HG03575 (cell line): Measurements from ENCODE around the gene KCNK16.

Experiments
- ATAC-seq: cut with Tn5 transposase; IDR thresholded peaks from one replicate; pipeline ENCODE4 v1.9.1; 2021; ENCODE audit not compliant: unreplicated experiment, insufficient number of reproducible peaks, low FRiP score; ENCODE audit errors: extremely low read depth

KCNK16 gene

GRCh38 chr6:39322306-39322850 lies at the start of gene KCNK16:
Gene KCNK16 (minus strand): TSS chr6:39322702. CDS start chr6:39322540, 162 bp downstream.
- no peak for ATAC-seq

- ATAC-seq = no peak
Observed at GRCh38 chr6:39370390-39370789, 47.9 kb upstream of the KCNK16 start.

GRCh38 chr6:39369987-39370386 lies 47.5 kb upstream of the KCNK16 start:
- no peak for ATAC-seq

- no peak for ATAC-seq
Observed at GRCh38 chr6:39367700-39368099, 45.2 kb upstream of the KCNK16 start.

GRCh38 chr6:39366931-39367618 lies 44.6 kb upstream of the KCNK16 start:
- ATAC-seq = no peak

GRCh38 chr6:39365281-39366074 lies 43.0 kb upstream of the KCNK16 start:
- no peak for ATAC-seq

- no peak for ATAC-seq
Observed at GRCh38 chr6:39363280-39363679, 40.8 kb upstream of the KCNK16 start.

GRCh38 chr6:39362487-39362865 lies 40.0 kb upstream of the KCNK16 start:
- ATAC-seq = no peak

- no peak for ATAC-seq
Observed at GRCh38 chr6:39361657-39362486, 39.4 kb upstream of the KCNK16 start.

GRCh38 chr6:39360378-39360777 lies 37.9 kb upstream of the KCNK16 start:
- no peak for ATAC-seq

GRCh38 chr6:39357998-39358686 lies 35.6 kb upstream of the KCNK16 start:
- ATAC-seq = no peak

- ATAC-seq = no peak
Observed at GRCh38 chr6:39353698-39354315, 31.3 kb upstream of the KCNK16 start.

GRCh38 chr6:39350723-39351505 lies 28.4 kb upstream of the KCNK16 start:
- no peak for ATAC-seq

GRCh38 chr6:39348740-39349139 lies 26.2 kb upstream of the KCNK16 start:
- ATAC-seq = no peak

- no peak for ATAC-seq
Observed at GRCh38 chr6:39347906-39348585, 25.5 kb upstream of the KCNK16 start.

- no peak for ATAC-seq
Observed at GRCh38 chr6:39347206-39347605, 24.7 kb upstream of the KCNK16 start.

- ATAC-seq = no peak
Observed at GRCh38 chr6:39344821-39345280, 22.3 kb upstream of the KCNK16 start.
